GM18868 (cell line): Measurements from ENCODE around the gene NPIPB9.

Source experiments
- ATAC-seq: cut with Tn5 transposase; IDR thresholded peaks from one replicate; pipeline ENCODE4 v1.9.1; 2021; ENCODE audit warnings: mild to moderate bottlenecking, moderate library complexity; ENCODE audit not compliant: unreplicated experiment

The NPIPB9 gene

GRCh38 chr16:28821874-28822519 lies 70.4 kb downstream of the NPIPB9 start:
- no peak for ATAC-seq
